GM12878 (cell line): ENCODE data around the gene SEMA4G. TPM values are rescaled to one million over a fixed set of nuclear protein-coding genes. Genes with fewer than 3 reads are reported as not detected.

Experiments used
- ATAC-seq: fragments of 200-7000 bp; cut with Tn5 transposase; 3 replicates; pipeline ENCODE4 v1.9.1; 2020; ENCODE audit warnings: mild to moderate bottlenecking, moderate library complexity
- BruUV-seq: library from RNA; stranded (reverse); fragments of 400-500 nt; replicated peaks from 2 replicates; lab custom pipeline; 2021; lab: Mats Ljungman, UMichigan
- CTCF ChIA-PET: fragments of 300-600 bp; sonication (Branson Sonifier 250); formaldehyde crosslinking; extraction: SDS; loops from one replicate; lab custom pipeline; 2021; ENCODE audit warnings: inconsistent platforms; lab: Yijun Ruan, JAX
- POLR2A ChIA-PET: fragments of 350-600 bp; formaldehyde crosslinking; extraction: SDS; loops from one replicate; lab custom pipeline; 2021; ENCODE audit warnings: inconsistent platforms; lab: Charles Lee
- RAD21 ChIA-PET: fragments of 300-600 bp; sonication (Branson Sonifier 250); formaldehyde crosslinking; loops from one replicate; lab custom pipeline; 2023; ENCODE audit warnings: antibody characterized with exemption; ENCODE audit not compliant: unreplicated experiment; lab: Charles Lee
- SMC1A ChIA-PET: fragments of 300-600 bp; sonication (Branson Sonifier 250); formaldehyde crosslinking; loops from one replicate; lab custom pipeline; 2023; ENCODE audit not compliant: unreplicated experiment, uncharacterized antibody; lab: Charles Lee
- DNase-seq: peaks from one replicate; pipeline ENCODE4 v3.0.0-alpha.2; 2011; ENCODE audit warnings: low read depth, low spot score
- FAIRE-seq: peaks from 3 replicates; lab custom pipeline; 2011; peaks lifted over from hg19 to GRCh38; lab: Jason Lieb, UNC
- H2AFZ ChIP-seq: 2 replicates; pipeline ENCODE4 v1.6.0; 2011; ENCODE audit warnings: low read depth, low read length, control low read depth; ENCODE audit not compliant: control insufficient read depth
- H3K27ac ChIP-seq: 2 replicates; pipeline ENCODE4 v1.5.1; 2011; ENCODE audit warnings: control low read depth; ENCODE audit not compliant: control insufficient read depth, insufficient read depth
- H3K27me3 ChIP-seq, 2 experiments: replicated peaks in 1 of 2; 2 replicates each; pipeline versions ENCODE4 v1.6.0 to v1.6.1; 2011; ENCODE audit warnings: low read length in 1 of 2; ENCODE audit not compliant: control insufficient read depth in 2 of 2, insufficient read depth in 2 of 2
- H3K36me3 ChIP-seq, 2 experiments: 2 replicates each; pipeline ENCODE4 v1.5.1; 2011; ENCODE audit warnings: low read length in 1 of 2; ENCODE audit not compliant: control insufficient read depth in 2 of 2, insufficient read depth in 2 of 2
- H3K4me1 ChIP-seq: 2 replicates; pipeline ENCODE4 v1.6.1; 2011; ENCODE audit warnings: mild to moderate bottlenecking, low read length, moderate library complexity, mixed read lengths; ENCODE audit not compliant: control insufficient read depth, insufficient read depth
- H3K4me2 ChIP-seq: 2 replicates; pipeline ENCODE4 v1.6.0; 2011; ENCODE audit warnings: control low read depth; ENCODE audit not compliant: control insufficient read depth, insufficient read depth
- H3K4me3 ChIP-seq: fragments of 200-600 bp; sonication (generic); 2 replicates; pipeline ENCODE4 v1.5.1; 2016
- H3K79me2 ChIP-seq: 2 replicates; pipeline ENCODE4 v1.6.0; 2011; ENCODE audit warnings: low read length; ENCODE audit not compliant: control insufficient read depth, insufficient read depth
- H3K9ac ChIP-seq: 2 replicates; pipeline ENCODE4 v1.8.0; 2011; ENCODE audit warnings: low read length, control low read depth, mixed read lengths; ENCODE audit not compliant: control insufficient read depth, insufficient read depth
- H3K9me3 ChIP-seq: replicated peaks from 3 replicates; pipeline ENCODE4 v1.5.1; 2011; ENCODE audit warnings: mild to moderate bottlenecking, low read length; ENCODE audit not compliant: control insufficient read depth, insufficient read depth
- H4K20me1 ChIP-seq: 2 replicates; pipeline ENCODE4 v1.6.0; 2011; ENCODE audit not compliant: control insufficient read depth, insufficient read depth
- BRCA1 ChIP-seq: IDR thresholded peaks from 2 replicates; pipeline ENCODE4 v1.6.1; 2011; ENCODE audit warnings: low read depth, low read length, improper control_type of control experiment
- FOS ChIP-seq: IDR thresholded peaks from 3 replicates; pipeline ENCODE4 v1.6.1; 2011; ENCODE audit warnings: borderline replicate concordance; ENCODE audit not compliant: insufficient read length; ENCODE audit errors: extremely low read depth
- FOXK2 ChIP-seq: fragments of 450-650 bp; IDR thresholded peaks from 2 replicates; pipeline ENCODE4 v1.6.1; 2017; ENCODE audit warnings: mild to moderate bottlenecking, moderate library complexity
- HCFC1 ChIP-seq: fragments of 150-350 bp; IDR thresholded peaks from 2 replicates; pipeline ENCODE4 v1.6.1; 2014; ENCODE audit warnings: low read length
- HDAC6 ChIP-seq: fragments of 200-600 bp; sonication (generic); IDR thresholded peaks from one replicate; pipeline ENCODE4 v1.8.0; 2017; ENCODE audit warnings: antibody characterized with exemption; ENCODE audit not compliant: unreplicated experiment
- KLF5 ChIP-seq: fragments of 450-650 bp; IDR thresholded peaks from 2 replicates; pipeline ENCODE4 v1.6.1; 2014; ENCODE audit warnings: mild to moderate bottlenecking; ENCODE audit not compliant: partially characterized antibody
- MEF2A ChIP-seq: IDR thresholded peaks from 2 replicates; pipeline ENCODE4 v1.6.1; 2011; ENCODE audit warnings: low read depth, mild to moderate bottlenecking, low read length, moderate library complexity; ENCODE audit not compliant: insufficient read depth
- STAT1 ChIP-seq: fragments of 450-650 bp; conservative IDR thresholded peaks from 2 replicates; pipeline ENCODE4 v1.6.1; 2014; ENCODE audit warnings: antibody characterized with exemption, mild to moderate bottlenecking
- SUPT20H ChIP-seq: IDR thresholded peaks from 2 replicates; pipeline ENCODE4 v1.6.1; 2011; ENCODE audit warnings: low read depth, mild to moderate bottlenecking, low read length, moderate library complexity, borderline replicate concordance; ENCODE audit not compliant: control insufficient read depth
- TCF12 ChIP-seq: IDR thresholded peaks from 2 replicates; pipeline ENCODE4 v1.6.1; 2011; ENCODE audit warnings: low read depth, mild to moderate bottlenecking, low read length
- WGBS: methylation state at CpG from one replicate; pipeline ENCODE4 v1.1.6; 2016; ENCODE audit warnings: low lambda C conversion rate; ENCODE audit not compliant: insufficient replicate concordance, insufficient coverage; ENCODE audit errors: missing lambda C conversion rate; 5-methylcytosine and 5-hydroxymethylcytosine counted together
- in situ Hi-C: fragments of 300-500 bp; cut with MboI; formaldehyde crosslinking; loops from 9 replicates; pipeline ENCODE4 v1.14.3; 2018; ENCODE audit warnings: mixed read lengths
- intact Hi-C: fragments of 100-400 bp; cut with micrococcal nuclease; formaldehyde crosslinking; loops from one replicate; pipeline ENCODE4 v1.14.2; 2022; ENCODE audit not compliant: unreplicated experiment
- polyA plus RNA-seq, 11 experiments: library from polyadenylated mRNA; depleted of rRNA in 4 of 11; unstranded in 6 of 11; stranded (reverse) in 5 of 11; fragments of >200 nt; fragmentation: Nextera tagmentation in 4 of 11; fragmentation: Illumina TruSeq in 1 of 11; extraction: Ambion mirVana in 4 of 11; extraction: Trizol in 1 of 11; gene quantifications; 1 replicate in 1 of 11; 2 replicates in 10 of 11; pipeline versions ENCODE4 v1.2.1 to v1.2.3, GENCODE V29; 2011 to 2016; ENCODE audit warnings: inconsistent platforms in 2 of 11, missing spikeins in 2 of 11, low read depth in 1 of 11
- total RNA-seq, 4 experiments: library from RNA; depleted of rRNA in 3 of 4; stranded (reverse); fragments of >200 nt in 3 of 4; fragmentation: Illumina TruSeq in 1 of 4; extraction: Trizol in 1 of 4; gene quantifications; 2 replicates each; pipeline versions ENCODE4 v1.2.1 to v1.2.3, GENCODE V29; 2013 to 2021
- TF ChIP-seq, protein P1 (sequence below): fragments of 450-650 bp; IDR thresholded peaks from 2 replicates; pipeline ENCODE4 v1.6.1; 2016; ENCODE audit warnings: mild to moderate bottlenecking, moderate library complexity, borderline replicate concordance
- TF ChIP-seq, protein P2 (sequence below): fragments of 450-650 bp; formaldehyde crosslinking; IDR thresholded peaks from 2 replicates; pipeline ENCODE4 v1.5.0; 2022; ENCODE audit warnings: mild to moderate bottlenecking, missing genetic modification characterization

The SEMA4G gene
- total and polyA plus RNA-seq, 10 of the 15 experiments (the other 5 are each of a cell fraction or from before 2014, with no cell fraction given): 0.09 to 2.3 (median 0.44) TPM; not detected in 4

DNA sequence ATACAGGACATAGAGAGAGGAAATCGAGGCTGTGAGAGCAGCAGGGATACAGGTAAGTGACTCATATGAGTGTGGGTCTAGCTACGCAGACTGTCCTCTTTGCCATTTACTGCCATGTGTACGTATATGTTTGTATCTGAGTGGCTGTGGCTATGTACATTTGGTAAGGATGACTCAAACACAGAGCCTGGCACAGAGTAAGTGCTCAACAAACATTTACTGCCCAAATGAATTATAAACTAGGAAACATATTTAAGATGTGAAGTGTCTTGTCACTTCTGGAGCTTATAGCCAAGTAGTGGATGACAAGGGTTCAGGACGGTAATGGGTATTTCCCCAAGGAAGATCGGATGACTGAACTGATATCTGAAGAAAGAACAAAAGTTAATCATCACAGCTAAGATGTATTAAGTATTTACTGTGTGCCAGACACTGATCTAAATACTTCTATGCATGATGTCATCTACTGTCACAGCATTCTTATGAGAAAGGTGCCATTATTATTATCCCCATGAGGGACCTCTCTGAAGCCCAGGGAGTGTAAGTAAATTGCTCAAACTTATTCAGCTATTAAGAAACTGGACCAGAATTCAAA lies 12.0 kb downstream of the SEMA4G start (continued):
- TF ChIP-seq, protein P1, sequence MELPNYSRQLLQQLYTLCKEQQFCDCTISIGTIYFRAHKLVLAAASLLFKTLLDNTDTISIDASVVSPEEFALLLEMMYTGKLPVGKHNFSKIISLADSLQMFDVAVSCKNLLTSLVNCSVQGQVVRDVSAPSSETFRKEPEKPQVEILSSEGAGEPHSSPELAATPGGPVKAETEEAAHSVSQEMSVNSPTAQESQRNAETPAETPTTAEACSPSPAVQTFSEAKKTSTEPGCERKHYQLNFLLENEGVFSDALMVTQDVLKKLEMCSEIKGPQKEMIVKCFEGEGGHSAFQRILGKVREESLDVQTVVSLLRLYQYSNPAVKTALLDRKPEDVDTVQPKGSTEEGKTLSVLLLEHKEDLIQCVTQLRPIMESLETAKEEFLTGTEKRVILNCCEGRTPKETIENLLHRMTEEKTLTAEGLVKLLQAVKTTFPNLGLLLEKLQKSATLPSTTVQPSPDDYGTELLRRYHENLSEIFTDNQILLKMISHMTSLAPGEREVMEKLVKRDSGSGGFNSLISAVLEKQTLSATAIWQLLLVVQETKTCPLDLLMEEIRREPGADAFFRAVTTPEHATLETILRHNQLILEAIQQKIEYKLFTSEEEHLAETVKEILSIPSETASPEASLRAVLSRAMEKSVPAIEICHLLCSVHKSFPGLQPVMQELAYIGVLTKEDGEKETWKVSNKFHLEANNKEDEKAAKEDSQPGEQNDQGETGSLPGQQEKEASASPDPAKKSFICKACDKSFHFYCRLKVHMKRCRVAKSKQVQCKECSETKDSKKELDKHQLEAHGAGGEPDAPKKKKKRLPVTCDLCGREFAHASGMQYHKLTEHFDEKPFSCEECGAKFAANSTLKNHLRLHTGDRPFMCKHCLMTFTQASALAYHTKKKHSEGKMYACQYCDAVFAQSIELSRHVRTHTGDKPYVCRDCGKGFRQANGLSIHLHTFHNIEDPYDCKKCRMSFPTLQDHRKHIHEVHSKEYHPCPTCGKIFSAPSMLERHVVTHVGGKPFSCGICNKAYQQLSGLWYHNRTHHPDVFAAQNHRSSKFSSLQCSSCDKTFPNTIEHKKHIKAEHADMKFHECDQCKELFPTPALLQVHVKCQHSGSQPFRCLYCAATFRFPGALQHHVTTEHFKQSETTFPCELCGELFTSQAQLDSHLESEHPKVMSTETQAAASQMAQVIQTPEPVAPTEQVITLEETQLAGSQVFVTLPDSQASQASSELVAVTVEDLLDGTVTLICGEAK: no peak
- TF ChIP-seq BRCA1: no peak

DNA sequence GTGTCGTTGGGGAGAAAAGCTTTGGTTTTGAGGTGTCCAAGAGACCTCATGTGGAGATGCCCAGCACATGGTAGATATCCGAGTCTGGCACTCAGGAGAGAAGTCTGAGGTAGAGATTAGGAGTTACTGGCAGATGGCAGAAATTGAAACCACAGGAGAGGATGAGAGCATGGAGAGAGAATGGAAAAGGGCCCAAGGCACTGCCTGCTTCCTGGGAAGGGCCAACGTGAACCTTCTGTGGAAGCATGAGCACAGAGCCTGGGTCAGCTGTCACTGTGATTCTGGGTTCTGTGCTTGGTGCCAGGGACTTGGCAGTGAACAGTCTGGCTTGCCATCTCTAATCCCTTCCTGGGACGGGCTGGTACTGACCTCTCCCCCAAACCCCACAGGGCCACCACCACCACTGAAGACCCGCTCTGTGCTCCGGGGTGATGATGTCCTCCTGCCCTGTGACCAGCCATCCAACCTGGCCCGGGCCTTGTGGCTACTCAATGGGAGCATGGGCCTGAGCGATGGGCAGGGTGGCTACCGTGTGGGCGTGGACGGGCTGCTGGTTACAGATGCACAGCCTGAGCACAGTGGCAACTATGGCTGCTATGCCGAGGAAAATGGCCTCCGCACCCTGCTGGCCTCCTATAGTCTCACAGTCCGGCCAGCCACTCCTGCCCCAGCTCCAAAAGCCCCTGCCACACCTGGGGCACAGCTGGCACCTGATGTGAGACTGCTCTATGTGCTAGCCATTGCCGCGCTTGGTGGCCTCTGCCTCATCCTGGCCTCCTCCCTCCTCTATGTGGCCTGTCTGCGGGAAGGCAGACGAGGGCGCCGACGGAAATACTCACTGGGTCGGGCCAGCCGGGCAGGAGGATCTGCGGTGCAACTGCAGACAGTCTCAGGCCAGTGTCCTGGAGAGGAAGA lies 13.9 kb downstream of the SEMA4G start:
- BruUV-seq: no TSS peak
- no peak overlapping the region for H3K9ac ChIP-seq
- no peaks in the 10 kb centered on the region for H4K20me1 ChIP-seq
- ATAC-seq (no peak), FAIRE-seq (no peak), DNase-seq (no peak)
- ChIA-PET SMC1A (no interaction called here), POLR2A (no interaction called here), CTCF (no interaction called here), RAD21 (no interaction called here)
- no peak overlapping the region for H2AFZ ChIP-seq
- no peak overlapping the region for H3K27ac ChIP-seq
- H3K79me2 ChIP-seq: peaks cover 19% of the 10 kb centered on the region
- H3K4me3 ChIP-seq: no peak overlapping the region
- intact Hi-C loops: no loop called here
- no peak overlapping the region for H3K4me2 ChIP-seq
- H3K9me3 ChIP-seq: no peaks in the 10 kb centered on the region
- in situ Hi-C loops: no loop called here
- no peaks in the 10 kb centered on the region for H3K27me3 ChIP-seq
- peaks cover 0 to 3% of the 10 kb centered on the region in 2 experiments; a peak in 2 of 4 replicates for H3K36me3 ChIP-seq
- WGBS: 91% methylated on average over 21 of the region's 24 CpGs
- H3K4me1 ChIP-seq: peaks cover 14% of the 10 kb centered on the region
- TF ChIP-seq HCFC1 (no peak), STAT1 (no peak), SUPT20H (no peak), KLF5 (no peak), FOS (no peak), MEF2A (no peak), HDAC6 (no peak), FOXK2 (no peak), TCF12 (no peak)
- TF ChIP-seq, protein P2, sequence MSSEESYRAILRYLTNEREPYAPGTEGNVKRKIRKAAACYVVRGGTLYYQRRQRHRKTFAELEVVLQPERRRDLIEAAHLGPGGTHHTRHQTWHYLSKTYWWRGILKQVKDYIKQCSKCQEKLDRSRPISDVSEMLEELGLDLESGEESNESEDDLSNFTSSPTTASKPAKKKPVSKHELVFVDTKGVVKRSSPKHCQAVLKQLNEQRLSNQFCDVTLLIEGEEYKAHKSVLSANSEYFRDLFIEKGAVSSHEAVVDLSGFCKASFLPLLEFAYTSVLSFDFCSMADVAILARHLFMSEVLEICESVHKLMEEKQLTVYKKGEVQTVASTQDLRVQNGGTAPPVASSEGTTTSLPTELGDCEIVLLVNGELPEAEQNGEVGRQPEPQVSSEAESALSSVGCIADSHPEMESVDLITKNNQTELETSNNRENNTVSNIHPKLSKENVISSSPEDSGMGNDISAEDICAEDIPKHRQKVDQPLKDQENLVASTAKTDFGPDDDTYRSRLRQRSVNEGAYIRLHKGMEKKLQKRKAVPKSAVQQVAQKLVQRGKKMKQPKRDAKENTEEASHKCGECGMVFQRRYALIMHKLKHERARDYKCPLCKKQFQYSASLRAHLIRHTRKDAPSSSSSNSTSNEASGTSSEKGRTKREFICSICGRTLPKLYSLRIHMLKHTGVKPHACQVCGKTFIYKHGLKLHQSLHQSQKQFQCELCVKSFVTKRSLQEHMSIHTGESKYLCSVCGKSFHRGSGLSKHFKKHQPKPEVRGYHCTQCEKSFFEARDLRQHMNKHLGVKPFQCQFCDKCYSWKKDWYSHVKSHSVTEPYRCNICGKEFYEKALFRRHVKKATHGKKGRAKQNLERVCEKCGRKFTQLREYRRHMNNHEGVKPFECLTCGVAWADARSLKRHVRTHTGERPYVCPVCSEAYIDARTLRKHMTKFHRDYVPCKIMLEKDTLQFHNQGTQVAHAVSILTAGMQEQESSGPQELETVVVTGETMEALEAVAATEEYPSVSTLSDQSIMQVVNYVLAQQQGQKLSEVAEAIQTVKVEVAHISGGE (CRISPR knock-in tag): no peak
